GM18907 (cell line): Measurements from ENCODE around the gene USP48.

Source experiments
- ATAC-seq: cut with Tn5 transposase; IDR thresholded peaks from one replicate; pipeline ENCODE4 v1.9.1; 2021; ENCODE audit warnings: mild to moderate bottlenecking, moderate library complexity; ENCODE audit not compliant: unreplicated experiment

The USP48 gene

GRCh38 chr1:21669258-21670058 lies 113.5 kb downstream of the USP48 start, which contains the start of gene RAP1GAP:
Gene RAP1GAP (minus strand): TSS chr1:21669357. CDS start chr1:21620032, 49,325 bp downstream.
- ATAC-seq, result no peak

- ATAC-seq, result no peak
Measured at GRCh38 chr1:21668951-21669257, 114.0 kb downstream of the USP48 start.

GRCh38 chr1:21668232-21668950 lies 114.6 kb downstream of the USP48 start:
- no peak for ATAC-seq

GRCh38 chr1:21667348-21668231 lies 115.4 kb downstream of the USP48 start:
- no peak for ATAC-seq

- no peak for ATAC-seq
Measured at GRCh38 chr1:21666576-21667320, 116.2 kb downstream of the USP48 start.

GRCh38 chr1:21665711-21666575 lies 117.0 kb downstream of the USP48 start:
- no peak for ATAC-seq

GRCh38 chr1:21664806-21665588 lies 118.0 kb downstream of the USP48 start:
- no peak for ATAC-seq

- ATAC-seq, result no peak
Measured at GRCh38 chr1:21663951-21664805, 118.8 kb downstream of the USP48 start.

- no peak for ATAC-seq
Measured at GRCh38 chr1:21663248-21663950, 119.5 kb downstream of the USP48 start.

- no peak for ATAC-seq
Measured at GRCh38 chr1:21662426-21663247, 120.3 kb downstream of the USP48 start.

GRCh38 chr1:21661886-21662285 lies 121.1 kb downstream of the USP48 start:
- no peak for ATAC-seq

- no peak for ATAC-seq
Measured at GRCh38 chr1:21659924-21660326, 123.0 kb downstream of the USP48 start.

- no peak for ATAC-seq
Measured at GRCh38 chr1:21659099-21659923, 123.6 kb downstream of the USP48 start.

- no peak for ATAC-seq
Measured at GRCh38 chr1:21657456-21658190, 125.3 kb downstream of the USP48 start.

GRCh38 chr1:21655748-21656147 lies 127.2 kb downstream of the USP48 start:
- ATAC-seq, result no peak
